HL-60 (cell line): ENCODE measurements around the gene EPS8.

Experiments
- DNase-seq, 2 experiments: peaks; one replicate each; pipeline ENCODE4 v3.0.0-alpha.2; 2010 to 2020; ENCODE audit warnings: low read depth in 1 of 2, low spot score in 1 of 2
- H3K27ac ChIP-seq: fragments of 250-450 bp; sonication (Bioruptor Pico); replicated peaks from 2 replicates; pipeline ENCODE4 v1.5.1; 2020; ENCODE audit warnings: mild to moderate bottlenecking, moderate library complexity
- H3K27me3 ChIP-seq: fragments of 250-450 bp; sonication (Bioruptor Pico); 2 replicates; pipeline ENCODE4 v1.5.1; 2021; ENCODE audit warnings: mild to moderate bottlenecking, moderate library complexity; ENCODE audit not compliant: insufficient read depth, poor library complexity, severe bottlenecking
- H3K4me3 ChIP-seq: replicated peaks from 2 replicates; pipeline ENCODE4 v1.5.1; 2011; ENCODE audit warnings: mild to moderate bottlenecking, control low read depth, low read length; ENCODE audit not compliant: insufficient read depth
- GABPA ChIP-seq: IDR thresholded peaks from 2 replicates; pipeline ENCODE4 v1.6.1; 2012; ENCODE audit warnings: low read depth
- POLR2AphosphoS5 ChIP-seq: IDR thresholded peaks from 2 replicates; pipeline ENCODE4 v1.6.1; 2012; ENCODE audit warnings: low read depth
- REST ChIP-seq: IDR thresholded peaks from 2 replicates; pipeline ENCODE4 v1.6.1; 2012; ENCODE audit warnings: low read depth; ENCODE audit not compliant: insufficient replicate concordance
- SPI1 ChIP-seq: IDR thresholded peaks from 2 replicates; pipeline ENCODE4 v1.6.1; 2012; ENCODE audit warnings: low read depth, mild to moderate bottlenecking, borderline replicate concordance
- TF ChIP-seq, protein P1 (sequence below): IDR thresholded peaks from one replicate; pipeline ENCODE4 v1.5.1; 2011; ENCODE audit warnings: low read length, control low read depth, inconsistent platforms; ENCODE audit not compliant: insufficient read depth

EPS8 gene

DNA sequence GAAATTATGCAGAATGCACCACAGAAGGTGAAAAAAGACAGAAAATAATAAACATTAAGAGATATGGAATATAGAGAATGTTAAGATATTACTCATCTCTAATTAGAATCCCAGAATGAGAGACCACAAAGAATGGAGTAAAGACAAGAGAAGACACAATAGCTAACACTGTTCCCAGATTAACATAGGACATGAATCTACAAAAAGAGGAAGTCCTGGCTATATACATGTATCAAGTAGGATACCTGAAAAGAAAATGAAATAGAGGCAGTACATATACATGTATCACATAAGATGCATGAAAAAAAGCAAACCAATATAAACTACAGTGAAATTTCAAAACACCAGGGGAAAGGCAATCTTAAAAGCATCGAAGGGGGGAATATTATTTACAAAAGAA, 5.6 kb upstream of the EPS8 start:
- DNase-seq: no peak
- no peak for TF ChIP-seq REST
- peak; percentile 88 for TF ChIP-seq SPI1
- peaks cover 3% of the 10 kb centered on the region for H3K27me3 ChIP-seq

GRCh38 chr12:15794196-15794595, 5.0 kb upstream of the EPS8 start:
- H3K4me3 ChIP-seq: no peak overlapping the region
- TF ChIP-seq REST: no peak
- no peak for TF ChIP-seq SPI1
- TF ChIP-seq POLR2AphosphoS5: no peak
- no peak for TF ChIP-seq GABPA
- TF ChIP-seq, protein P1, sequence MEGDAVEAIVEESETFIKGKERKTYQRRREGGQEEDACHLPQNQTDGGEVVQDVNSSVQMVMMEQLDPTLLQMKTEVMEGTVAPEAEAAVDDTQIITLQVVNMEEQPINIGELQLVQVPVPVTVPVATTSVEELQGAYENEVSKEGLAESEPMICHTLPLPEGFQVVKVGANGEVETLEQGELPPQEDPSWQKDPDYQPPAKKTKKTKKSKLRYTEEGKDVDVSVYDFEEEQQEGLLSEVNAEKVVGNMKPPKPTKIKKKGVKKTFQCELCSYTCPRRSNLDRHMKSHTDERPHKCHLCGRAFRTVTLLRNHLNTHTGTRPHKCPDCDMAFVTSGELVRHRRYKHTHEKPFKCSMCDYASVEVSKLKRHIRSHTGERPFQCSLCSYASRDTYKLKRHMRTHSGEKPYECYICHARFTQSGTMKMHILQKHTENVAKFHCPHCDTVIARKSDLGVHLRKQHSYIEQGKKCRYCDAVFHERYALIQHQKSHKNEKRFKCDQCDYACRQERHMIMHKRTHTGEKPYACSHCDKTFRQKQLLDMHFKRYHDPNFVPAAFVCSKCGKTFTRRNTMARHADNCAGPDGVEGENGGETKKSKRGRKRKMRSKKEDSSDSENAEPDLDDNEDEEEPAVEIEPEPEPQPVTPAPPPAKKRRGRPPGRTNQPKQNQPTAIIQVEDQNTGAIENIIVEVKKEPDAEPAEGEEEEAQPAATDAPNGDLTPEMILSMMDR: no peak
- no peak for DNase-seq
- no peak overlapping the region for H3K27ac ChIP-seq
- peaks cover 3% of the 10 kb centered on the region for H3K27me3 ChIP-seq

More for the DNA sequence above, 5.6 kb upstream of the EPS8 start:
- Histone ChIP-seq H3K27ac (no peak overlapping the region), H3K4me3 (no peak overlapping the region)

GRCh38 chr12:15788233-15789219, 662 bp downstream of the EPS8 start:
- TF ChIP-seq REST: no peak
- TF ChIP-seq POLR2AphosphoS5: no peak
- TF ChIP-seq GABPA: no peak
- no peak for TF ChIP-seq SPI1
- TF ChIP-seq, protein P1: no peak
- H3K27me3 ChIP-seq: peaks cover 34% of the 10 kb centered on the region
- no peak overlapping the region for H3K27ac ChIP-seq
- DNase-seq: peak in 1 of 2 experiments; percentile 3
- H3K4me3 ChIP-seq: peak overlapping the region; percentile 50
